Renal cortical epithelial cell (primary cell): ENCODE results near the gene PTH2R. TPM values are rescaled to one million over a fixed set of nuclear protein-coding genes. Genes with fewer than 3 reads are reported as not detected.
A peak's percentile ranks its signal among the peaks of the same experiment; 100 is the strongest.
"Not testable (repeated sequence)": the region's sequence is repeated elsewhere in the genome, so short reads cannot be mapped to it uniquely, and the experiment has no call there.

Experiments
- DNase-seq: peaks from one replicate; pipeline ENCODE4 v3.0.0-alpha.2; 2011; ENCODE audit warnings: low read depth
- total RNA-seq: library from RNA; depleted of rRNA; stranded (reverse); fragments of >200 nt; gene quantifications from 2 replicates; pipeline ENCODE4 v1.2.3, GENCODE V29; 2014

Gene PTH2R
- total RNA-seq, 1 donor from 2014 or later: 3.2 TPM

- DNase-seq: no peak
Measured at GRCh38 chr2:208485390-208485789, 78.8 kb downstream of the PTH2R start.

- peak; percentile 26 for DNase-seq
Measured at GRCh38 chr2:208488686-208489564, 82.3 kb downstream of the PTH2R start.

DNA sequence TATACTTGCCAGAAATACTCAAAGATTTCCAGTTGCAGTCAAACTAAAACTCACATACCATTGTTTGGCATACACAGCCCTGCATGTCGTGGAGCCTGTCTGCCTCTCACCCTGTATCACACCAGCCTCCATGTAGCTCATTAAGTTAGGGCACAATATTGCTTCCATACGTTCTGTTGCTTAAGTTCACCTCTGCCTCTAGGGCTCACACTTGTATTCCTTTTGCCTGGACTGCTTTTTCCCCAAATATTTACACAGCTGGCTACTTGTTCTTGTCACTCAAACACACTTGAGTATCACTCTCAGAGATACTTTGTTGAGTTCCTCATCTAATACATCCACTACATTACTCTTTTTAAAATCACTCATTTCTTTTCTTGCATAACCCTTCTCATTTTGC lies 83.1 kb downstream of the PTH2R start:
- no peak for DNase-seq

DNA sequence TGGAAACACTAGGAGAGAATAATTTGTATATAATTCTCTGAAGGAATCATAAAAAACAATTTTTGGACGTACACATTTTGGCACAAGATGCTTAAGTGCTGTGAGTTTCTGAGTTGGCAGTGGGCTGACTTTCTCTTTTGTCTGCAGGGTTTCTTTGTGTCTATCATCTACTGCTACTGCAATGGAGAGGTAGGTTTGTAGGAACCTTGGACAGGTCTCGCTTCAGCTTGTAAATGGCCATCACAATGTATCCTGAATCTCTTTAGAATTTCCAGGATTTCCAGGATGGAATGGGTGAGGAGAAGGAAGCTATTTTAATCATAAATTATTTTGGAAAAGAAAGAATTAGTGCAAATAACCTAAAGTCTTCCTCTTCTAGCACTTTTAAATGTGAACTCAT lies 83.9 kb downstream of the PTH2R start:
- no peak for DNase-seq

GRCh38 chr2:208491641-208492040 lies 85.0 kb downstream of the PTH2R start:
- no peak for DNase-seq

DNA sequence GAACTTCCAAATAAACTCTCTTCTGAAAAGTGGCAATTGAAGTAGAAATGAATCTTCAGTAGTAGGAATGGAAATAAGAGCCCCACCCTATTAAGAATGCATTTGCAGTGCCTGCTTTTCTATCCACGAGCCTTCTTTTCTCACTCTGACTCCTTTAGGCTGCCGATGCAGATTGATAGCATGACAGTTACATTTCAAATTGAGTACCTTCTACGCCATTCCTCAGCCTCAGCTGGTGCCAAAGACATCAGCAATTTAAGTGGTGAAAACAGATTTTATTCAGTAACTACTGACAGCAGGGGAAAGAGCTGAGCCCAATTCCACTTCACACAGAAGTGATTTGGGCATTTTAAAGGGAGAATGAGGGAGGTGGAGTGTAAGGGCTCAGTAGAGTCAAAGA lies 85.5 kb downstream of the PTH2R start:
- no peak for DNase-seq

DNA sequence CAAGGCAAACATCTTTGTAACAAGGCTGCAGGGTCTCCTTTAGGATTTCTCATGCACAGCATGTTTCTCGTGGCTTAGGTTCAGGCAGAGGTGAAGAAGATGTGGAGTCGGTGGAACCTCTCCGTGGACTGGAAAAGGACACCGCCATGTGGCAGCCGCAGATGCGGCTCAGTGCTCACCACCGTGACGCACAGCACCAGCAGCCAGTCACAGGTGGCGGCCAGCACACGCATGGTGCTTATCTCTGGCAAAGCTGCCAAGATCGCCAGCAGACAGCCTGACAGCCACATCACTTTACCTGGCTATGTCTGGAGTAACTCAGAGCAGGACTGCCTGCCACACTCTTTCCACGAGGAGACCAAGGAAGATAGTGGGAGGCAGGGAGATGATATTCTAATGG lies 86.6 kb downstream of the PTH2R start:
- DNase-seq: no peak

DNA sequence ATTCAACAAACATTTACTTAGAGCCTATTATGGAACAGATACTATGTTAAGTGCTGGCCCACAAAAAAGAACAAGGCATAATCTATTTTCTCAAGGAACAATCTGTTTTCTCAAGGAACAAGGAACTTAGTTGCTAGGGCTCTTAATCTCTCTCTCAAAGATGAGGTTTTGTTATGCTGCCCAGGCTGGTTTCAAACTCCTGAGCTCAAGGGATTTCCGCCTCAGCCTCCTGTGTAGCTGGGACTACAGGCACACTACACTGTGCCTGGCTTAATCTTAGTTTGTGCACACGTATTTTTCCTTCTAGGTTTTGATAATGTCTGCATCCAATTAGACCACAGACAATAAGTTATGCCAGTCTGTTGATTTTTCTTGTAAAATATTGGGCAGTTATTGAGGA lies 89.5 kb downstream of the PTH2R start:
- DNase-seq: no peak

DNA sequence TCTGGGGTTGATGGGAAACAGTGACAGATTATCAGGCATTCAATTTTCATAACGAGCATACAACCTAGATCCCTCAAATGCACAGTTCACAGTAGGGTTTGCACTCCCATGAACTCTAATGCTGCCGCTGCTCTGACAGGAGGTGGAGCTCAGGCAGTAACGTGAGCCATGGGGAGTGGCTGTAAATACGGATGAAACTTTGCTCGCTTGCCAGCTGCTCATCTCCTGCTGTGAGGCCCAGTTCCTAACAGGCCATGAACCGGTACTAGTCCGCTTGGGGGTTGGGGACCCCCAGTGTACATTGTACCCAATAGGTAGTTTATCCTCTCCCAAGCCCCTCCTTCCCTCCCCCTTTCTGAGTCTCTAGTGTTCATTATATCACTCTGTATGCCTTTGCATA lies 94.6 kb downstream of the PTH2R start:
- peak; percentile 5 for DNase-seq

DNA sequence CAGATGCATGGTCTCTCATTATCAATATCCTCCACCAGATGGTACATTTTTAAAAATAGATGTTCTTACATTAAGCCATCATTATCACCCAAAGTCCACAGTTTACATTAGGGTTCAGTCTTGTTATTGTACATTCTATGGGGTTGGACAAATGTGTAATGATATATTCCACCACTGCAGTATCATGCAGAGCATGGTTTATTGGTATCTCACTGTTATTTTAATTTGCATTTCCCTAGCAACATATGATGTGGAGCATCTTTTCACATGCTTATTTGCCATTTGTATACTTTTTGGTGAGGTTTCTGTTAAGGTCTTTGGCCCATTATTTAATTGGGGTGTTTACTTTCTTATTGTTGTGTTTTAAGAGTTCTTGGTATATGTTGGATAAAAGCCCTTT lies 95.7 kb downstream of the PTH2R start:
- no peak for DNase-seq

DNA sequence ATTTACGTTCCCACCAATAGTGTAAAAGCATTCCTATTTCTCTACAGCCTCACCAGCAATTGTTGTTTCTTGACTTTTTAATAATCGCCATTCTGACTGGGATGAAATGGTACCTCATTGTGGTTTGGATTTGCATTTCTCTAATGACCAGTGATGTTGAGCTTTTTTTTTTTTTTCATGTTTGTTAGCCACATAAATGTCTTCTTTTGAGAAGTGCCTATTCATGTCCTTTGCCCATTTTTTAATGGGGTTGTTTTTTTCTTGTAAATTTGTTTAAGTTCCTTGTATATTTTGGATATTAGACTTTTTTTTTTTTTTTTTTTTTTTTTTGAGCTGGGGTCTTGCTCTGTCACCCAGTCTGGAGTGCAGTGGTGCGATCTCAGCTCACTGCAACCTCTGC lies 98.8 kb downstream of the PTH2R start:
- not testable (repeated sequence) for DNase-seq

- no peak for DNase-seq
Measured at GRCh38 chr2:208509586-208509985, 103.0 kb downstream of the PTH2R start.

DNA sequence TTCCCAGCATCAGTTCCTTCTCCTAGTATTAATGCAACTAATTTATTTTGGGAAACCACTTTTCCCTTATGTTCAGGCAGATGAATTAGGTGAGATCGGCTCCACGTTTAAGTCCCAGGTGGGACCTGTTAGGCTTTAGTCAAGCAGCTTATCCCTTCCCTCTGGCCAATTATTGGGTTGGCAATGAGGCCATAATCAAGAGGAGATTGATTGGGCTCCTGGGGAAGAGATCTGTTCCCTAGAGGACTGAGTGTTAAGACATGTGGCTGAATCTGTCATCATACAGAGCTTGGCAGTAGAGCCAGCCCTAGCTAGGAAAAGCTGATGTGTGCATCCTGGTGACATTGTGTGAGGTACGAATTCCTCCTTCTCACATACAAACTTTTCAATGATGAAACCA lies 104.4 kb downstream of the PTH2R start:
- no peak for DNase-seq

DNA sequence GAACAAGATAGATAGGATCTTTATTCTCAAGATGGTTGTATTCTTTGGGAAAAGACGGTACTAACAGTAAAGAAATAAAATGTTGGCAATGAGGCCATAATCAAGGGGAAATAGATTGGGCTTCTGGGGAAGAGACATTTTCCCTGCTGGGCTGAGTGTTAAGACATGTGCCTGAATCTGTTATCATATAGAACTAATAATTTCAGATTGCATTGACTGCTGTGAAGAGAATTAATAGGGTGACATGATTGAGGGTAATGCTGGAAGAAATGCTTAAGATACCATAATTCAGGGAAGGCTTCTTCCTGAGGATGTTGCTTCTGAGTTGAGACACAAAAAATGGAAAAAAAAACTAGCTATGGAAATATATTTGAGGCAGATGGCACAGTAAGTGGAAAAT lies 105.0 kb downstream of the PTH2R start:
- DNase-seq: no peak

DNA sequence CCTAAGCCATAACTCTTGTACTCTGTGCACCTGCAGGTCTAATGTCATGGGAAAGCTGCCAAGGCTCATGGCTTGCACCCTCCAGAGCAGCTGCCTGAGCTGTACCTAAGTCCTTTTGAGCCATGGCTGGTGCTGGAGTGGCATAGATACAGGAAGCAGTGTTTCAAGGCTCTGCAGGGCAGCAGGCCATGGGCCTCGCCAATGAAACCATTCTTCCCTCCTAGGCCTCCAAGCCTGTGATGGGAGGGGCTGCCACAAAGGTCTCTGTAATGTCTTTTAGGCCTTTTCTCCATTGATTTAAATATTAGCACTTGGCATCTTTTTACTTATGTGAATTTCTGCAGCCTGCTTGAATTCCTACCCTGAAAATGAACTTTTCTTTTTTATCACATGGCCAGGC lies 108.5 kb downstream of the PTH2R start:
- DNase-seq: no peak

DNA sequence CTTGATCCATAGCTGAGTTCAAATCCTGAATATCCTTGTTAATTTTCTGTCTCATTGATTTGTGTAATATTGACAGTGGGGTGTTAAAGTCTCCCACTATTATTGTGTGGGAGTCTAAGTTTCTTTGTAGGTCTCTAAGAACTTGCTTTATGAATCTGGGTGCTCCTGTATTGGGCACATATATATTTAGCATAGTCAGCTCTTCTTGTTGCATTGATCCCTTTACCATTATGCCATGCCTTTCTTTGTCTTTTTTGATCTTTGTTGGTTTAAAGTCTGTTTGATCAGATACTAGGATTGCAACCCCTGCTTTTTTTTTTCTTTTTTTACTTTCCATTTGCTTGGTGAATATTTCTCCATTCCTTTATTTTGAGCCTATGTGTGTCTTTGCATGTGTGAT lies 116.5 kb downstream of the PTH2R start:
- not testable (repeated sequence) for DNase-seq

DNA sequence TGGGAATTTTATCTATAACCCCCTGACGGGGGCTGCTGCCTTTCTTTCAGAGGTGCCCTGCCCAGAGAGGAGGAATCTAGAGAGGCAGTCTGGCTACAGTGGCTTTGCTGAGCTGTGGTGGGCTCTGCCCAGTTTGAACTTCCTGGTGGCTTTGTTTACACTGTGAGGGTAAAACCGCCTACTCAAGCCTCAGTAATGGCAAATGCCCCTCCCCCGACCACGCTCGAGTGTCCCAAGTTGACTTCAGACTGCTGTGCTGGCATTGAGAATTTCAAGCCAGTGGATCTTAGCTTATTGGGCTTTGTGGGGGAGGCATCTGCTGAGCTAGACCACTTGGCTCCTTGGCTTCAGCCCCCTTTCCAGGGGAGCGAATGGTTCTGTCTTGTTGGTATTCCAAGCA lies 118.6 kb downstream of the PTH2R start:
- DNase-seq: not testable (repeated sequence)

GRCh38 chr2:208529796-208530195 lies 123.2 kb downstream of the PTH2R start:
- DNase-seq: no peak

GRCh38 chr2:208531361-208531760 lies 124.8 kb downstream of the PTH2R start:
- DNase-seq: peak; percentile 70

- not testable (repeated sequence) for DNase-seq
Measured at GRCh38 chr2:208535578-208535977, 129.0 kb downstream of the PTH2R start.

DNA sequence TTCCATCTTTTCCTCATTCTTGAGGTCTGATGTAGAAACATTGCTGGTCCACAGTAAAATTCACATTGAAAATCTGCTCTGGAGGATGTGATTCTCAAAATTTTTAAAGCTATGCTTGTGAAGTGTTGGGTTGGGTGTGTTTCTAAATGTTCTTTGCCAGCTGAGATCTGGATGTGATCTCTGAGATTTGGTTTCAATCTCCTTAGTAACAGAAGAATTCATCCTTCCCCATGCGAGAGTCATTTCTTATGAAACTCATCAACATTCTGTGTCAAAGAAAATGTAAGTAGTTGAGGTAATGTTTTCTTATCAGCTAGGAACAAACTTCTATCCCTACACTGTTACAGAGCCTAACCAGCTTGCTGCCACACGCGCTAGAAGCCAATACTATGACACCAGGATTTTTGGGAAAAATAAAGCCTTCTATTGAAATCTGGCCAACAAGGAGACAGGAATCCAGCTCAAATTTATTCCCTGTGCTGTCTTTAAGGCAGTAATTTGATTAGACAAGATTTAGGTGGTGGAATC lies 134.9 kb downstream of the PTH2R start:
- no peak for DNase-seq

DNA sequence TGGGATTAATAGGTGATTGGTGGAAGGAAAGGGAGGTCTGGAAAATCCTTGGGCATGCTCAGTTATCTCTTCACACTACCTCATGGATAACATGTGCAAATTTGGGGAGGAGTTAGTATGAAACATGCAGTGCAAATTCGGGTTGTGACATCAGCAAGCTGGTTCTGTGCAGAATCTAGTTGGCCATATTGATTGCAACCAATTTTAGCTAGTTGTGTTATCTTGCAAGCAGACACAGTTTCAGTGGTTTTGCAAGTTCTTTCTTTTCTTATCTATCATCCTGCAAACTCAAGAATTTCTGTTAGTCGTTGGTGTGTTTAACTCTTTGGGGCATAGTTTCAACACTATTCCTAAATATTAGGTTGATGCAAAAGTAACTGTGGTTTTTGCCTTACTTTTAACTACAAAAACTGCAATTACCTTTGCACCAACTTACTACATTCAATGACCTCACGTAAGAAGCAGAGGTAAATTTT lies 135.4 kb downstream of the PTH2R start:
- peak; percentile 52 for DNase-seq

GRCh38 chr2:208542465-208543041 lies 136.0 kb downstream of the PTH2R start:
- DNase-seq: peak; percentile 99
